Measurements from ENCODE around the gene ZC3H10.
A peak's percentile ranks its signal among the peaks of the same experiment; 100 is the strongest.
"Not testable (repeated sequence)": the region's sequence is repeated elsewhere in the genome, so short reads cannot be mapped to it uniquely, and the experiment has no call there.

Gene ZC3H10, protein sequence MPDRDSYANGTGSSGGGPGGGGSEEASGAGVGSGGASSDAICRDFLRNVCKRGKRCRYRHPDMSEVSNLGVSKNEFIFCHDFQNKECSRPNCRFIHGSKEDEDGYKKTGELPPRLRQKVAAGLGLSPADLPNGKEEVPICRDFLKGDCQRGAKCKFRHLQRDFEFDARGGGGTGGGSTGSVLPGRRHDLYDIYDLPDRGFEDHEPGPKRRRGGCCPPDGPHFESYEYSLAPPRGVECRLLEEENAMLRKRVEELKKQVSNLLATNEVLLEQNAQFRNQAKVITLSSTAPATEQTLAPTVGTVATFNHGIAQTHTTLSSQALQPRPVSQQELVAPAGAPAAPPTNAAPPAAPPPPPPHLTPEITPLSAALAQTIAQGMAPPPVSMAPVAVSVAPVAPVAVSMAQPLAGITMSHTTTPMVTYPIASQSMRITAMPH

DNA sequence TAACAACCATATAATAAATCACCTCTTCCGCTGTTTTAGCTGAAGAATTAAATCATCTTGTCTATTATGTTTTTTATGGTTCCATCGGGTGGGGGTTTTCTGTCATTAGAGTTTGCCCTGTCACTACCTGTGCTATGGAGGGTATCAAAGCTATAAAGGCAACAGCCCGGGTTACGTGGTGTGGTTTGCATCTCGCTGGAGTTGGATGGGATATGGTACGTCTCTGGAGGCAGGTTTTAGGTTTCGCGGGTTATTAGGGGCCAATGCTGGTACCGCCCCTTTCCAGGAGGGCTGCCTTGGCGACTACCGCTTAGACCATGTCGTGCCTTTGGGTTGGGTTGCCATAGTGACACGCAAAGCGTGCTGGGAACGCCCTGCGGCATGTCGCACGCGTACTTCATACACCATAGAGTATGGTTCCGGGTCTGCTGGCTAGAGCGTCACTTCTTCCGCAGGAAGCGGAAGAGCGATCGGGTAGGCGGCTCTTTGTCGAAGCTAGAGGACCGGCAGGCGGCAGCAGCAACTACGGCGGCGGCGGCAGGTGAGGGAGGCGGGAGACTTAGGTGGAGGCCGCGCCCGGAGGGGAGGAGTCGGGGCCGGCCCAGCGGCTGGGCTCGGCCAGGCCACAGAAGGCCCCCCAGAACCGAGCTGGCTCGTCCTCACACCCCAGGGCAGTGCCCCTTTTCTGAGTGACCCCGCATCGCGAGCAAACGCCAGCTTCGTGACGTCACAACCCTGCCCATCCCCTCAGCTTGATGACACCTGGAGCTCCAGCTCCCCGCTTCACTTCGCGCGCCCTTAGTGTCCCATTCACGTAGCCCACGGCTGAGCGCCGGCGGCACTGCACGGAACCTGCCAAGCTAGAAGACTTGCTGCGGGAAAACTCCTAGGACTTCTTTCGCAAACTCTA, at the start of gene ZC3H10:
ZC3H10 (plus strand) TSS at position 489 of the 910 bp plus-strand sequence. CDS start 2,297 bp downstream, outside the sequence.
- peak; percentile 100 for DNase-seq

DNA sequence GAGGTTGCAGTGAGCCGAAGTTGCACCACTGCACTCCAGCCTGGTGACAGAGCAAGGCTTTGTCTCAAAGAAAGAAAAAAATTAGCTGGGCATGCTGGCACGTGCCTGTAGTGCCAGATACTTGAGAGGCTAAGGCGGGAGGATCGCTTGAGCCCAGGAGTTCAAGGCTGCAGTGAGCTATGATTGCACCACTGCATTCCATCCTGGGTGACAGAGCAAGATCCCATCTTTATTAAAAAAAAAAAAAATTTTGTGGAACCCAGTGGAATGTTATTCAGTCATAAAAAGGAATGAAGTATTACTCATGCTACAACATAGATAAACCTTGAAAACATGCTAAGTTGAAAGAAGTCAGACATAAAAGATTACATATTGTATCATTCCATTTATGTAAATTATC, 46.4 kb upstream of the ZC3H10 start:
- no peak for DNase-seq

- DNase-seq = no peak
These were observed 43.7 kb upstream of the ZC3H10 start for GRCh38 chr12:56074396-56074795.

DNA sequence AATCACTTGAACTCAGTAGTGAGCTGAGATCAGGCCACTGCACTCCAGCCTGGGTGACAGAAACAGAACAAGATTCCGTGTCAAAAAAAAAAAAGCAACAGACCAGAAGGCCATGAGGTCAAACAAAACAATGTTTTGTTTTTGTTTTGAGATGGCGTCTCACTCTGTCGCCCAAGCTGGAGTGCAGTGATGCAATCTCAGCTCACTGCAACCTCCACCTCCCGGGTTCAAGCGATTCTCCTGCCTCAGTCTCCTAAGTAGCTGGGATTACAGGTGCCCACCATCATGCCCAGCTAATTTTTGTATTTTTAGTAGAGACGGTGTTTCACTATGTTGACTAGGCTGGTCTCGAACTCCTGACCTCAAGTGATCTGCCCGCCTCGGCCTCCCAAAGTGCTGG, 40.1 kb upstream of the ZC3H10 start:
- not testable (repeated sequence) for DNase-seq

GRCh38 chr12:56078427-56078826, 39.6 kb upstream of the ZC3H10 start:
- no peak for DNase-seq

- peak; percentile 76 for DNase-seq
These were observed 38.9 kb upstream of the ZC3H10 start for GRCh38 chr12:56078931-56079722.

- DNase-seq = peak; percentile 85
These were observed 38.1 kb upstream of the ZC3H10 start, which contains the start of gene ERBB3 for GRCh38 chr12:56079723-56080555. Gene ERBB3, plus strand, starts transcription at chr12:56080165. Its CDS starts 136 bp downstream, at chr12:56080301.

DNA sequence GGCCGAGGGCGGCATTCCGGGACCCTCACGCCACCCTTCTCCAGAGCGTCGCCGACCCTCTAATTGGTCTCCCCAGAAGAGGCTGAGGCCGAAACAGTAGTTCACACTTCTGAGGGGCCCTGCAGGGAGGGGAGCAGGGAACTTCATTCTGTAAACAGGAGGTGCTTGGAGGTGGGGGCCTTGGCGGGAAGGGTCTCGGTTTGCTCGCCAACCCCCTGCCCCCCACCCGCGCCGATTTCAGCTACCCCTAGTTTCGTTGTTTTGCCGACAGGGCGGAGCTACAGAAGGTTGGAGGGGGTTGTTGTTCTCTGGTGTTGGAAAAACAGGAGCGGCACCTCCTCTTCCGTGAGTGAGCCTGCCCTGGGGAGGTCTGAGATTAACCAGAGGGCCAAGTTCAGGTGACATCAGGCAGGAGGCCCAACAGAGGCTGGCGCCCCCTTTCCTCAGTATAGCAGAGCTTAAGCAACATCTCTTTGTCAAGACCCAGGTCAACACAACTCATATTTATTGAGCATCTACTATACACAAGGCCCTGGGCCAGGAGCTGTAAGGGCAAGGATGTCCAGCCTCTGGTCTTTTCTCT, 37.4 kb upstream of the ZC3H10 start:
- no peak for DNase-seq

DNA sequence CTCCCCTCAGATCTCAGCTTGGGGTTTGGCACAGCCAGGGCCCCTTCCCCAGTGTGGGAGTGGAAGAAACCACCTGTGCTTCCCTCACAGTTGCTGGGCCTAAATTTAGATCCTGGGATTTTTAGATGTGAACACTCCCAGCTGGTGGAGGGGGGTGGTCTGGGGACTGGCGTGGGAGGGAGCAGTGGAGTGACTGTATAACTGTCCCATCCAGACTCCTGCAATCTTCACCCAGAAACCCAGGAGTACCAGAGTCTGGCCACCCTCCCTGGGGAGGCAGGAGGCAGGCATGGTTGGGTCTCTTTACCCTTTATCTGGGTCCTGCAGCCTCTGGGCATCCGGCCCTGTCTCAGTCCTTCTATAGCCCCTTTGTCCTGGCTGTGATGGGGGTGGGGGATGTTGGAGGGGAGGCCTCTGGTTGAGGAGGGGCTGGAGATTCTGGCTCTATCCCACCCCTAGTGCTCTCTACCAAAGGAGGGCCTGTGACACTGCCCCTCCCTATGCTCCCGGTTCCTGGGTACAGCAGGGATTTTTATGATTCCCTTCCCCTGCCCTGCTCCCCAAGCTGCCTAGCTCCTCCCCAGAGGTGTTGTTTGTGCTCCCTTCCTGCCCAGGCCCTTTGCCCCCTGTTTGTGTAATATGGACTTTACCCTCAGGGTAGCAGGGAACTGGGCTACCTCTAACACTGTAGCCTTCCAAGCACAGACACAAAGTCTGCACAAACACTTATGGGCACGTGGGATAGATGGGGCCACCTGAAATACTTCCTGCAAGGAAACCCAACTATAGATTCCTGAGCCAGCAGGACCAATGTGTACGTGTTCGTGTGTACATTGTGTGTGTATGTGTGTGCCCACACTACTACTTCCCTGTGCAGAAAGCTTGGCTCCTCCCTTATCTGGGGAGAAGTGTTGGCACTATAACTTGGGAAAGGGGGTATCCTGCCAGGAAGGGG, 36.4 kb upstream of the ZC3H10 start:
- peak; percentile 11 for DNase-seq

DNA sequence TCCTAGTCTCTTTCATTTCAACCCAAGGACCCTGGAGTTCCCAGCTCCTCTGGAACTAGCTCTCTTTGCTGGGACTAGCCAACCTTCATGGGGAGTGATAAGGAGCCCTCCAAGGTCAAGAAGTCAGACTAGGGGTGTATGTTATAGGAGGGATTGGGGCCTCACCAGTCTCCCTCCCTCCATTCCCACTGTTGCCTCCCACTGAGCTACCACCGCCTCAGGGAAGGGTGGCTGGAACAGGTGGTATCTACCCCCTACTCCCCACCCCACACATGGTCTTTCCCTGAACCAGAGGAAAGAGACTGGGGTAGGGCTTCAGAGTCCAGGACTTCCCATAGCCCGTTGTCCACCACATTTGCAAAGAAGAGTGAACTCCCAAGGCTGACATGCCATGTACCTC, 35.7 kb upstream of the ZC3H10 start:
- DNase-seq = no peak

GRCh38 chr12:56082967-56083366, 35.1 kb upstream of the ZC3H10 start:
- DNase-seq = no peak

DNA sequence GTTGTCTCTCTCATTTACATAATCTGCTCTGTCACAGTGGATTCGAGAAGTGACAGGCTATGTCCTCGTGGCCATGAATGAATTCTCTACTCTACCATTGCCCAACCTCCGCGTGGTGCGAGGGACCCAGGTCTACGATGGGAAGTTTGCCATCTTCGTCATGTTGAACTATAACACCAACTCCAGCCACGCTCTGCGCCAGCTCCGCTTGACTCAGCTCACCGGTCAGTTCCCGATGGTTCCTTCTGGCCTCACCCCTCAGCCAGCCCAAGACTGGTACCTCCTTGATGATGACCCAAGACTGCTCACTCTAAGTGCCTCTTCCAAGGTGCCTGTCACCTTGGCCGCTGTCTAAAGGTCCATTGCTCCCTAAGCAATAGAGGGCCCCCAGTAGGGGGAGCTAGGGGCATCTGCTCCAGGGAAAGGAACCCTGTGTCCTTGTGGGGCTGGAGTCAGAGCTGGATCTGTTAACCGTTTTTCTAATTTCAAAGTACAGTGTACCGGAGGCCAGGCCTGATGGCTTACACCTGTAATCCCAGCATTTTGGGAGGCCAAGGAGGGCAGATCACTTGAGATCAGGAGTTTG, 33.0 kb upstream of the ZC3H10 start:
- peak; percentile 57 for DNase-seq

- peak; percentile 11 for DNase-seq
These were observed 32.0 kb upstream of the ZC3H10 start for GRCh38 chr12:56086096-56086495.

DNA sequence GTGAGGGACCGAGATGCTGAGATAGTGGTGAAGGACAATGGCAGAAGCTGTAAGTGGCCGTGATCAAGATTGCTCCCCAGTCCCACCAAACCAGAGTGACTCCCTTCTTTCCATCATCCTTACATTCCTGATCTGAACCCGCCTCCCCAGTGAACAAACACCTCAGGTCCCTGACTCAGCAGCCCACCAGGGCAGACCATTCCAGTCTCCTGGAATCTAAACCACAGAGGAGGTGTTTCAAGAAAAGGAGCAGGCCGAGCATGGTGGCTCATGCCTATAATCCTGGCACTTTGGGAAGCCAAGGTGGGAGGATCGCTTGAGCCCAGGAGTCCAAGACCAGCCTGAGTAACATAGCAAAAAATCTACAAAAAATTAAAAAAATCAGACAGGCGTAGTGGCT, 31.5 kb upstream of the ZC3H10 start:
- DNase-seq = no peak

GRCh38 chr12:56087220-56087619, 30.8 kb upstream of the ZC3H10 start:
- DNase-seq = peak; percentile 15

DNA sequence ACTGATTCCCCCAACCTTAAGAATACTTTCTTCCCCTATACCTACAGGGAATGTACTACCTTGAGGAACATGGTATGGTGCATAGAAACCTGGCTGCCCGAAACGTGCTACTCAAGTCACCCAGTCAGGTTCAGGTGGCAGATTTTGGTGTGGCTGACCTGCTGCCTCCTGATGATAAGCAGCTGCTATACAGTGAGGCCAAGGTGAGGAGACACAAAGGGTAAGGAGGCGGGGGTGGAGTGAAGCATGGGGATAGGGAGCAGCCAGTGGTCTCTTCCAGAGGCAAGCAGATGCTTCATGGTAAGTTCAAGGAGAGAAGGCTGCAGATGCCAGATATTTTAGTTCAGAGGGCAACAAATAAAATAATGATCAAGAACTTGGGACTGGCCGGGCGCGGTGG, 20.3 kb upstream of the ZC3H10 start:
- DNase-seq = no peak

- peak; percentile 45 for DNase-seq
These were observed 19.5 kb upstream of the ZC3H10 start for GRCh38 chr12:56098592-56098991.

DNA sequence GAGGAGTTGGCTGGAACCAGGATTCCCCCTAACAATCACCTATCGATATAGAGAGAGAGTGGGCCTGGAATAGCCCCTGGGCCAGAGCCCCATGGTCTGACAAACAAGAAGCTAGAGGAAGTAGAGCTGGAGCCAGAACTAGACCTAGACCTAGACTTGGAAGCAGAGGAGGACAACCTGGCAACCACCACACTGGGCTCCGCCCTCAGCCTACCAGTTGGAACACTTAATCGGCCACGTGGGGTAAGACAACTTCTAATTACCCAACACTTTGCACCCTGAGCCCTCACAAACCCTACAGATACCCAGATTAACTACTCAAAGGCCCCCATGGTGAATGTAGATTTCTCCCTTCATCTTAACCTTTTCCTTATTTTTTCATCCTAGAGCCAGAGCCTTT, 18.3 kb upstream of the ZC3H10 start:
- no peak for DNase-seq

DNA sequence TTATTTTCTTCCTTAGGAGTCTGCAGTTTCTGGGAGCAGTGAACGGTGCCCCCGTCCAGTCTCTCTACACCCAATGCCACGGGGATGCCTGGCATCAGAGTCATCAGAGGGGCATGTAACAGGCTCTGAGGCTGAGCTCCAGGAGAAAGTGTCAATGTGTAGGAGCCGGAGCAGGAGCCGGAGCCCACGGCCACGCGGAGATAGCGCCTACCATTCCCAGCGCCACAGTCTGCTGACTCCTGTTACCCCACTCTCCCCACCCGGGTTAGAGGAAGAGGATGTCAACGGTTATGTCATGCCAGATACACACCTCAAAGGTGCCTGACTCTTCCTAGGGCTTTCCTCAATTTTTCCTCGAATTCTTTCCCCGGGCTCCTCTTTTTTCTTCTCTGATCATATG, 17.0 kb upstream of the ZC3H10 start:
- DNase-seq = no peak

GRCh38 chr12:56102683-56103065, 15.4 kb upstream of the ZC3H10 start:
- no peak for DNase-seq
